Prostate gland (tissue), 2 donors: ENCODE results near the gene RCOR1.

Experiments used
- POLR2A ChIP-seq: fragments of 450-650 bp; IDR thresholded peaks from one replicate; pipeline ENCODE4 v1.6.1; 2016; ENCODE audit warnings: antibody characterized with exemption, mild to moderate bottlenecking
- POLR2AphosphoS5 ChIP-seq: sonication (generic); formaldehyde crosslinking; IDR thresholded peaks from one replicate; pipeline ENCODE4 v1.6.1; 2017; ENCODE audit warnings: antibody characterized with exemption
- TF ChIP-seq, protein P1 (sequence below), 4 experiments: fragments of 200-600 bp in 2 of 4; fragments of 450-650 bp in 2 of 4; sonication (generic) in 2 of 4; IDR thresholded peaks; 1 replicate in 3 of 4; 2 replicates in 1 of 4; pipeline ENCODE4 v1.5.1; 2016 to 2019; ENCODE audit warnings: antibody characterized with exemption in 4 of 4, mild to moderate bottlenecking in 2 of 4, moderate library complexity in 2 of 4

GRCh38 chr14:102584871-102585869, 7.3 kb upstream of the RCOR1 start:
- TF ChIP-seq, protein P1, sequence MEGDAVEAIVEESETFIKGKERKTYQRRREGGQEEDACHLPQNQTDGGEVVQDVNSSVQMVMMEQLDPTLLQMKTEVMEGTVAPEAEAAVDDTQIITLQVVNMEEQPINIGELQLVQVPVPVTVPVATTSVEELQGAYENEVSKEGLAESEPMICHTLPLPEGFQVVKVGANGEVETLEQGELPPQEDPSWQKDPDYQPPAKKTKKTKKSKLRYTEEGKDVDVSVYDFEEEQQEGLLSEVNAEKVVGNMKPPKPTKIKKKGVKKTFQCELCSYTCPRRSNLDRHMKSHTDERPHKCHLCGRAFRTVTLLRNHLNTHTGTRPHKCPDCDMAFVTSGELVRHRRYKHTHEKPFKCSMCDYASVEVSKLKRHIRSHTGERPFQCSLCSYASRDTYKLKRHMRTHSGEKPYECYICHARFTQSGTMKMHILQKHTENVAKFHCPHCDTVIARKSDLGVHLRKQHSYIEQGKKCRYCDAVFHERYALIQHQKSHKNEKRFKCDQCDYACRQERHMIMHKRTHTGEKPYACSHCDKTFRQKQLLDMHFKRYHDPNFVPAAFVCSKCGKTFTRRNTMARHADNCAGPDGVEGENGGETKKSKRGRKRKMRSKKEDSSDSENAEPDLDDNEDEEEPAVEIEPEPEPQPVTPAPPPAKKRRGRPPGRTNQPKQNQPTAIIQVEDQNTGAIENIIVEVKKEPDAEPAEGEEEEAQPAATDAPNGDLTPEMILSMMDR (IDR thresholded peaks at IDR 0.05), result no peak
- TF ChIP-seq POLR2A (no peak), POLR2AphosphoS5 (no peak)
